Motor neuron (in vitro differentiated cells): ENCODE results near the gene MOSPD3. TPM values are rescaled to one million over a fixed set of nuclear protein-coding genes. Genes with fewer than 3 reads are reported as not detected.
"Not testable (repeated sequence)": the region's sequence is repeated elsewhere in the genome, so short reads cannot be mapped to it uniquely, and the experiment has no call there.

Experiments
- ATAC-seq, 8 experiments: fragments of 200-7000 bp; cut with Tn5 transposase; replicated peaks in 6 of 8; 2 replicates each; pipeline ENCODE4 v1.8.0; 2021; ENCODE audit warnings: mild to moderate bottlenecking in 8 of 8, moderate library complexity in 8 of 8
- H3K27ac ChIP-seq, 2 donors: fragments of 250-450 bp; sonication (Bioruptor Pico); 2 replicates each; pipeline ENCODE4 v1.9.0; 2021; ENCODE audit warnings: antibody characterized with exemption in 2 of 2, mild to moderate bottlenecking in 2 of 2, moderate library complexity in 1 of 2
- H3K4me1 ChIP-seq, 2 donors: fragments of 250-450 bp; sonication (Bioruptor Pico); replicated peaks in 1 of 2; 2 replicates each; pipeline ENCODE4 v1.6.1; 2021; ENCODE audit warnings: antibody characterized with exemption in 2 of 2, mild to moderate bottlenecking in 2 of 2, moderate library complexity in 1 of 2
- H3K4me3 ChIP-seq, 5 donors: fragments of 250-450 bp; sonication (Bioruptor Pico); 2 replicates each; pipeline ENCODE4 v1.9.0; 2021; ENCODE audit warnings: antibody characterized with exemption in 5 of 5, mild to moderate bottlenecking in 5 of 5, moderate library complexity in 4 of 5
- WGBS, 10 experiments: fragments of 450-650 bp; shearing (Covaris generic); methylation state at CpG; one replicate each; pipeline ENCODE4 v1.0.0; 2022; 5-methylcytosine and 5-hydroxymethylcytosine counted together
- in situ Hi-C, 9 experiments: fragments of 400-800 bp; cut with MboI; loops; one replicate each; pipeline ENCODE4 v1.15.0; 2021; ENCODE audit warnings: low sequenced_read_pairs in 9 of 9, low pct_unique_long_range_greater_than_20kb in 2 of 9; ENCODE audit not compliant: unreplicated experiment in 9 of 9
- total RNA-seq, 8 experiments: library from RNA; unstranded; fragments of 300-600 nt; gene quantifications; 2 replicates each; pipeline versions ENCODE4 v1.2.3 to v1.2.4, GENCODE V29; 2022

The MOSPD3 gene
- total RNA-seq, 8 experiments from 2014 or later, result 9.5 to 20.5 (median 15.2) TPM

- peak in 6 of 8 experiments; percentile 24 to 98 (median 39) for ATAC-seq
- H3K27ac ChIP-seq, result no peak overlapping the region
- H3K4me3 ChIP-seq, result no peak overlapping the region
- in situ Hi-C loops, result no loop called here
- 0 to 100% (median 59%) methylated on average over 2 to 5 of the region's 15 CpGs; no CpG with 5 or more reads in 3 of the 10 experiments for WGBS, 10 experiments
- H3K4me1 ChIP-seq, result peaks cover 0 to 2% of the 10 kb centered on the region in 2 donors
These were observed 37.7 kb downstream of the MOSPD3 start for GRCh38 chr7:100649826-100650565.

- Histone ChIP-seq H3K4me3 (peak overlapping the region; percentile 42 to 87 (median 64)), H3K27ac (no peak overlapping the region), H3K4me1 (peaks cover 3 to 7% of the 10 kb centered on the region in 2 donors)
- no peak for ATAC-seq
- in situ Hi-C loops, result no loop called here
- WGBS, 10 experiments, result 11 to 100% (median 42%) methylated on average over 1 to 7 of the region's 25 CpGs; no CpG with 5 or more reads in 2 of the 10 experiments
These were observed 42.8 kb downstream of the MOSPD3 start for GRCh38 chr7:100654908-100655831.

GRCh38 chr7:100655908-100656674, 43.8 kb downstream of the MOSPD3 start, which contains the start of gene ACTL6B:
Gene ACTL6B, minus strand, starts transcription at chr7:100656448. Its CDS starts 94 bp downstream, at chr7:100656354.
- 0 to 13% (median 7%) methylated on average over 1 to 10 of the region's 63 CpGs; no CpG with 5 or more reads in 5 of the 10 experiments for WGBS, 10 experiments
- H3K4me3 ChIP-seq, result peak within 1 kb of the TSS; percentile 42 to 87 (median 64)

GRCh38 chr7:100662194-100662776, 49.9 kb downstream of the MOSPD3 start:
- in situ Hi-C loops, H3K27ac ChIP-seq, ATAC-seq, H3K4me1 ChIP-seq, H3K4me3 ChIP-seq: not testable (repeated sequence)
- 5 to 78% (median 65%) methylated on average over 2 to 10 of the region's 12 CpGs; no CpG with 5 or more reads in 2 of the 10 experiments for WGBS, 10 experiments

More at GRCh38 chr7:100655908-100656674, 43.8 kb downstream of the MOSPD3 start, which contains the start of gene ACTL6B:
- ATAC-seq, result peak; percentile 85 to 99 (median 98)
- Histone ChIP-seq H3K4me1 (peaks cover 3 to 7% of the 10 kb centered on the region in 2 donors), H3K27ac (peak within 1 kb of the TSS in 1 of 2 donors; percentile 2)
- in situ Hi-C loops, result no loop called here

Other genes with a start within 250 kb of the MOSPD3 start
- gene PILRA, start 239.1 kb upstream of the MOSPD3 start, total RNA-seq, result 1 to 10 TPM in 7 of 8 experiments, under 1 TPM in 1; 0.88 to 9.4 (median 3.0) TPM
- 10 to 100 TPM in 1 of 8 experiments, 1 to 10 TPM in 7; 2.2 to 12.3 (median 3.5) TPM for gene ZCWPW1, start 183.8 kb upstream of the MOSPD3 start, total RNA-seq
- 10 to 100 TPM; 11.5 to 54.3 (median 29.1) TPM for gene MEPCE, start 182.7 kb upstream of the MOSPD3 start, total RNA-seq
- 10 to 100 TPM; 11.5 to 38.3 (median 20.2) TPM for gene PPP1R35, start 176.0 kb upstream of the MOSPD3 start, total RNA-seq
- gene SPACDR, start 148.3 kb upstream of the MOSPD3 start, total RNA-seq, result 1 to 10 TPM in 2 of 8 experiments, under 1 TPM in 5, not detected in 1; 0.38 to 2.7 (median 0.81) TPM
- 10 to 100 TPM in 7 of 8 experiments, 1 to 10 TPM in 1; 9.9 to 44.4 (median 22.0) TPM for gene TSC22D4, start 133.3 kb upstream of the MOSPD3 start, total RNA-seq
- gene NYAP1, start 128.6 kb upstream of the MOSPD3 start, total RNA-seq, result 10 to 100 TPM in 5 of 8 experiments, 1 to 10 TPM in 1, under 1 TPM in 2; 0.81 to 30.0 (median 14.4) TPM
- 10 to 100 TPM in 4 of 8 experiments, 1 to 10 TPM in 4; 2.7 to 22.3 (median 7.5) TPM for gene AGFG2, start 73.3 kb upstream of the MOSPD3 start, total RNA-seq
- gene SAP25, start 38.6 kb upstream of the MOSPD3 start, total RNA-seq, result 1 to 10 TPM in 4 of 8 experiments, under 1 TPM in 3, not detected in 1; 0.43 to 2.8 (median 1.0) TPM
- gene LRCH4, start 26.4 kb upstream of the MOSPD3 start, total RNA-seq, result 10 to 100 TPM in 5 of 8 experiments, 1 to 10 TPM in 3; 9.1 to 24.3 (median 18.6) TPM
- 1 to 10 TPM in 3 of 8 experiments, under 1 TPM in 5; 0.25 to 1.9 (median 0.75) TPM for gene FBXO24, start 26.2 kb upstream of the MOSPD3 start, total RNA-seq
- gene PCOLCE, start 10.2 kb upstream of the MOSPD3 start, total RNA-seq, result 100 to 1,000 TPM in 4 of 8 experiments, 10 to 100 TPM in 1, 1 to 10 TPM in 3; 3.0 to 369 (median 86.9) TPM
- 1 to 10 TPM in 6 of 8 experiments, under 1 TPM in 2; 0.54 to 3.9 (median 2.5) TPM for gene TFR2, start 29.0 kb downstream of the MOSPD3 start, total RNA-seq
- 10 to 100 TPM in 5 of 8 experiments, not detected in 3; 29.4 to 51.9 (median 38.1) TPM for gene ACTL6B, start 43.9 kb downstream of the MOSPD3 start, total RNA-seq
- gene GNB2, start 61.2 kb downstream of the MOSPD3 start, total RNA-seq, result 100 to 1,000 TPM; 141 to 235 (median 188) TPM
- 10 to 100 TPM; 10.6 to 40.7 (median 19.1) TPM for gene GIGYF1, start 81.7 kb downstream of the MOSPD3 start, total RNA-seq
- 10 to 100 TPM; 32.0 to 59.6 (median 38.6) TPM for gene POP7, start 93.6 kb downstream of the MOSPD3 start, total RNA-seq
- under 1 TPM in 1 of 8 experiments, not detected in 7; 0.11 TPM for gene EPO, start 107.9 kb downstream of the MOSPD3 start, total RNA-seq
- gene ZAN, start 121.1 kb downstream of the MOSPD3 start, total RNA-seq, result under 1 TPM in 6 of 8 experiments, not detected in 2; 0.04 to 0.24 (median 0.14) TPM
- 10 to 100 TPM in 5 of 8 experiments, 1 to 10 TPM in 3; 3.5 to 49.9 (median 17.1) TPM for gene EPHB4, start 215.0 kb downstream of the MOSPD3 start, total RNA-seq
- gene SLC12A9, start 240.2 kb downstream of the MOSPD3 start, total RNA-seq, result 10 to 100 TPM in 4 of 8 experiments, 1 to 10 TPM in 4; 6.8 to 29.3 (median 11.9) TPM